ENCODE results near the gene CAPN1.
"Not testable (repeated sequence)": the region's sequence is repeated elsewhere in the genome, so short reads cannot be mapped to it uniquely, and the experiment has no call there.

The CAPN1 gene

GRCh38 chr11:65219930-65220213, 38.1 kb downstream of the CAPN1 start:
- peak; percentile 37 to 49 for DNase-seq

DNA sequence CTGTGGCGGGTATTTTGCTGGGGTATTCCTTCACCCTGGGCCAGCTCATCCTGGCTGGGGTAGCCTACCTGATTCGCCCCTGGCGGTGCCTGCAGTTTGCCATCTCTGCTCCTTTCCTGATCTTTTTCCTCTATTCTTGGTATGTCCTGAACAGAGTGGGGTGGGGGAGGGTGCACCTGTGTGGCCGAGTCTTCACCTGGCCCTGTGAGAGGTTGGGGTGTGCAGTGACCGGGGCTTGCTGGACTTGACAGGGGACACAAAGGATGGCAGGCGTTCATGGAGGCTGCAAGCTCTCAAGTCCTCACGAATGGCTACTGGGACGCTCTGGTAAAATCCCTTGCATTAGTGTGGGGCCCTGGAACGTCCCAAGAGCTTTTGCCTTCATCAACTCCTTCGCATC, 39.3 kb downstream of the CAPN1 start:
- DNase-seq = no peak

- DNase-seq = peak; percentile 46 to 53
These were observed 41.3 kb downstream of the CAPN1 start for GRCh38 chr11:65223011-65223410.

DNA sequence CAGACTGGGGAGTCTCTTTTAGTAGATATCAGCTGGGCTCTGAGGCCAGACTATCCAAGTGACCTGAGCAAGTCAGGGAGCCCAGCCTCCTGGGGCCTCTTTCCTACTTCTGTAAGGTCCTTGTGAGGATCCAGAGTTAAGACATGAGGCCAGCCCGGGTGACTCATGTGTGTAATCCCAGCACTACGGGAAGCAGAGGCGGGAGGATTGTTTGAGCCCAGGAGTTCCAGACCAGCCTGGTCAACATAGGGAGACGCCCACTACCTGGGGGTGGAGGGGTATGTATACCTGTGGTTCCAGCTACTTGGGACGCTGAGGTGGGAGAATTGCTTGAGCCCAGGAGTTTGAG, 43.2 kb downstream of the CAPN1 start:
- peak; percentile 66 to 70 for DNase-seq

GRCh38 chr11:65225279-65226102, 43.8 kb downstream of the CAPN1 start:
- peak in 1 of 2 donors; percentile 24 for DNase-seq

DNA sequence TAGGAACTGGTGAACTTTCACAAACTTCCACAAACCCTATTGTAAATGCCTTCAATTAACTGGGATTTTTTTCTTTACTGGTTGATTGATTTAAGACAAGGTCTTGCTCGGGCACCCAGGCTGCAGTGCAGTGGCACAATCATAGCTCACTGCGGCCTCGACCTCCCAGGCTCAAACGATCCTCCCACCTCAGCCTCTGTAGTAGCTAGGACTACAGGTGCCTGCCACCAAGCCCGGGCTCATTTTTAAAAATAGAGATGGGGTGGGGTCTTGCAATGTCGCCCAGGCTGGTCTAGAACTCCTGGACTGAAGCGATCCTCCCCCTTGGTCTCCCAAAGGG, 44.3 kb downstream of the CAPN1 start:
- DNase-seq = peak in 1 of 2 donors; percentile 6

DNA sequence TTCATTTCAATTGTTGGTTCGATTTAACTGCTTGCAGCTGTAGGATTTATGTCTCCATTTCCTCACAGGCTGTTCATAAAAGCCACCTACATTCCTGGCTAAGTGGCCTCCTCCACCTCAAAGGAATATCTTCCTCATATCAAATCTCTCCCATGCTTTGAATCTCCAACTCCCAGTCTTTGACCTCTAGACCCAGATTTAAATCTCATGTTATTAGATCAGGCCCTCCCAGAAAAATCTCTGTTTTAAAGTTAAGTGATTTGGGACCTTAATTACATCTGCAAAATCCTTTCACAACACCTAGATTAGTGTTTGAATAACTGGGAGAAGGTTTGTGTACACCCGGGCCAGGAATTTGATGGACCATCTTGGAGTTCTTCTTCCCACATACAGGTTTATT, 46.2 kb downstream of the CAPN1 start:
- DNase-seq = no peak

DNA sequence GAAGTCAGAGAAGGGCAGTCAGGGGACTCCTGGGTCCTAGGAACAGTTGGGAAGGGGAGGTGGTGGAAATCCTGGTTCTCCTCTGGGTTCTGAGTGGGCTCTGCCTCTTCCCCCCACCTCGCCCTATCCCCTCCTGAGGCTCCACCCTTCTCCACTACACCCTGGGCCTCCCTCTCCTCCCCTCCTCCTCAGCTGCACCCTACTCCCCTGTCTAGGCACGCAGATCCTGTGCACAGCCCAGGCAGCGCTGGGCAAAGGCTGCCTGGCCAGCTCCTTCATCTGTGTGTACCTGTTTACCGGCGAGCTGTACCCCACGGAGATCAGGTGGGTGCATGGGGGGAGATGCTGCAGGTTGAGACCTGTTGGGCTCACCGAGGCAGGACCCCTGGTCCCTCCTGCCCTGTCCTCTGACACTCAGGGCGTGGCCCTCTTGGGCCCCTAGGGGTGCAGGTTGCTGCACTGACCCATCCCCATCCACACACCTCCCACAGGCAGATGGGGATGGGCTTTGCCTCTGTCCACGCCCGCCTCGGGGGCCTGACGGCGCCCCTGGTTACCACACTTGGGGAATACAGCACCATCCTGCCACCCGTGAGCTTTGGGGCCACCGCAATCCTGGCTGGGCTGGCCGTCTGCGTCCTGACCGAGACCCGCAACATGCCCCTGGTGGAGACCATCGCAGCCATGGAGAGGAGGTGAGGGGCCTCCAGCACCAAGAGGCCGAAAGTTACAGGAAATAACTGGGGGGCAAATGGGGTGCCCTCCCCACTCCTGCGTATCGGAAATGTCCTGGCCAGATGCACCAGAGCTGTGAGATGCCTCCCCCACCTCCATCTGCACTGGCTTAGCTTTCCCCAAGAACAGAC, 54.7 kb downstream of the CAPN1 start:
- DNase-seq = no peak

DNA sequence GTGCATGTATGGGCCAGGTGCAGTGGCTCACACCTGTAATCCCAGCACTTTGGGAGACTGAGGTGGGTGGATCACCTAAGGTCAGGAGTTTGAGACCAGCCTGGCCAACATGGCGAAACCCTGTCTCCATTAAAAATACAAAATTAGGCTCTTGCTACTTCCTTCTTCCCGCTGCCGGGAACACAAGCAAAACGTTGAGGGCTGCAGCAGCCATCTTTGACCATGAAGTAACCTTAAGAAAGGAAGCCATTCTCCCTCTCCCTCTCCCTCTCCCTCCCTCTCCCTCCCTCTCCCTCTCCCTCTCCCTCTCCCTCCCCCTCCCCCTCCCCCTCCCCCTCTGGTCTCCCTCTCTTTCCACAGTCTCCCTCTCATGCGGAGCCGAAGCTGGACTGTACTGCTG, 56.6 kb downstream of the CAPN1 start:
- not testable (repeated sequence) for DNase-seq

DNA sequence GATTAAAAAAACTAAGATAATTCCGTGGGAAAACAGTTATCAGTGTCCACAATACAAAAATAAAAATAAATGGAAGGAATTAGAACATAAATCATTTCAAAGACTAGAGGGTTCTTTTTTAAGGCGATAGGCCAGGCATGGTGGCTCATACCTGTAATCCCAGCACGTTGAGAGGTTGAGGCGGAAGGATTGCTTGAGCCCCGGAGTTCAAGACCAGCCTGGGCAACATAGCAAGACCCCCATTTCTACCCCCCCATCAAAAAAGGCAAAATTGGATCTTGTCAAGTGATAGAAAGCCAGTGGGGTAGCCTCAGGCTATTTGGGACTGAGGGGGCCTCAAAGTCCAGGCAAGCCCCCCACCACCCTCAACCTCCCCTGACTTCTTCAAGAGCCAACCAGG, 59.4 kb downstream of the CAPN1 start:
- no peak for DNase-seq

GRCh38 chr11:65241692-65242091, 60.0 kb downstream of the CAPN1 start:
- no peak for DNase-seq

DNA sequence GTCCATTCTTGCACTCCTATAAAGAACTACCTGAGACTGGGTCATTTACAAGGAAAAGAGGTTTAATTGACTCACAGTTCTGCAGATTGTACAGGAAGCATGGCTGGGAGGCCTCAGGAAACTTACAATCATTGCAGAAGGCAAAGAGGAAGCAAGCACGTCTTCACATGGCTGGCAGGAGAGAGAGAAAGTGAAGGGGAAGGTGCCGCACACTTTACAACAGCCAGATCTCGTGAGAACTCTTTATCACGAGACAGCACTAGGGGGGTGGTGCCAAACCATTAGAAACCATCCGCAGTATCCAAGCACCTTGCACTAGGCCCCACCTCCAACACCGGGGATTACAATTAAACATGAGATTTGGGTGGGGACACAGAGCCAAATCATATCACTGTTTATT, 60.7 kb downstream of the CAPN1 start:
- DNase-seq = no peak

DNA sequence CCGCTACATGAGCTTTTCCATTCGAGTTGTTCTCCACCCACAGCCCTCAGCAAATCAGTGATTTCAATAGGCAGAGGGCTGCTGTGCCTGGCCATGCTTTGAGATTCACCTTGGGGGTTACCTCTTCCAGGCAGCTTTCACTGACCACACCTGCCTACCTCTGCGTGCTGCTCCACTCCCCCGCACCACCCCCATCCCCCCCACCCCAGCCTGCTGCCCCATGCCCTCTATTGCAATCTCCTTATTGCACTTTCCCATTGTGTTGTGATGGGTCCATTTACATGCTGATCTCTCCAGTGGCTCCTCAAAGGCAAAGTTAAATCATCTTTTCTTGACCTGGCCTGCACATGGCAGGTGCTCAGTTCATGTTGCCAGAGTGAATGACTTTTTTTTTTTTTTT, 62.1 kb downstream of the CAPN1 start:
- no peak for DNase-seq

DNA sequence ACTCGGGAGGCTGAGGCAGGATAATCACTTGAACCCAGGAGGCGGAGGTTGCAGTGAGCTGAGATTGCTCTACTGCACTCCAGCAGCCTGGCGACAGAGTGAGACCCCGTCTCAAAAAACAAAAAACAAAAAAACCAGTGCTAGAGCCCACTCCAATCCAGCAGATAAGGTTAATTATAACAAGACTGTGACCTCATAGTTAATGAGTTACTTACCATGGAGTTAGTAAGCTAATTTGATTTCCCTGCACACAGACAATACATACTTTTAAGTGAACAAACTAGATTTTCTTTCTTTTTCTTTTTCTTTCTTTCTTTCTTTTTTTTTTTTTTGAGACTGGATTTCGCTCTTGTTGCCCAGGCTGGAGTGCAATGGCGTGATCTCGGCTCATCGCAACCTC, 63.3 kb downstream of the CAPN1 start:
- DNase-seq = not testable (repeated sequence)

GRCh38 chr11:65246506-65246905, 64.8 kb downstream of the CAPN1 start:
- DNase-seq = no peak

DNA sequence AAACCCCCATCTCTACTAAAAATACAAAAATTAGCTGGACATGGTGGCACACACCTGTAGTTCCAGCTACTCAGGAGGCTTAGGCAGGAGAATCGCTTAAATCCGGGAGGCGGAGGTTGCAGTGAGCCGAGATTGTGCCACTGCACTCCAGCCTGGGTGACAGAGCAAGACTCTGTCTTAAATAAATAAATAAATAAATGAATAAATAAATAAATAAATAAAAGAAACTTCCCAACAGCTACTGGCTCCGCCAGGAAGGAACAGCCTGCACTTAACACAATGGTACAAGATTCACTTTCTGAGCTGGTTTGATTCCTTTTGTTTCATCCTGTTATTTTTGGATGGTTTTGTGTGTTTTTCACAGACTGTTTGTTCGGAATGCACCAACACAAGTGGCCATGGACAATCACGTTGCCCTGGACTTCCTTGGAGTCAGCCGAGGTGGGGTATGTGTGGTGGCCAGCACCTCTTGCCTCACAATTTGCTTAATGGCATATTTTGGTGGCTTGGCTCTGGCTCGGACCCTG, 66.5 kb downstream of the CAPN1 start:
- DNase-seq = not testable (repeated sequence)

- DNase-seq = no peak
These were observed 69.7 kb downstream of the CAPN1 start for GRCh38 chr11:65251476-65251875.

DNA sequence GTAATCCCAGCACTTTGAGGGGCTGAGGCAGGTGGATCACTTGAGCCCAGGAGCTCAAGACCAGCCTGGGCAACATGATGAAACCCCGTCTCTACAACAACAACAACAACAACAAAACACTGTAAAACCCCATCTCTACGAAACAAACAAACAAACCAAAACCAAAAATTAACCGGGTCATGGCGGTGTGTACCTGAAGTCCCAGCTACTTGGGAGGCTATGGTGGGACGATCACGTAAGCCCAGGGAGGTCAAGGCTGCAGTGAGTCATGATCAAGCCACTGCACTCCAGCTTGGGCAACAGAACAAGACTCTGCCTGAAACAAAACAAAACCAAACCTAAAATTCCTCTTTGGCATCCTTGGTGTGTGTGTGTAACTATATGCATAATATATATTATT, 73.0 kb downstream of the CAPN1 start:
- no peak for DNase-seq

GRCh38 chr11:65258988-65259387, 77.3 kb downstream of the CAPN1 start:
- no peak for DNase-seq

- DNase-seq = no peak
These were observed 78.6 kb downstream of the CAPN1 start for GRCh38 chr11:65260302-65260701.

- DNase-seq = no peak
These were observed 79.2 kb downstream of the CAPN1 start for GRCh38 chr11:65260756-65261590.

Data from inflammatory macrophage treated with lipopolysaccharide for 1 hour (primary cell).